Esophagus squamous epithelium (tissue), 4 donors: ENCODE results near the gene TBC1D17.

Experiments used
- CTCF ChIP-seq, 6 experiments: fragments of 450-650 bp in 4 of 6; fragments of 200-600 bp in 2 of 6; sonication (generic) in 2 of 6; IDR thresholded peaks; one replicate each; pipeline ENCODE4 v1.5.1; 2016 to 2019; ENCODE audit warnings: antibody characterized with exemption in 6 of 6, mild to moderate bottlenecking in 4 of 6, moderate library complexity in 4 of 6
- POLR2A ChIP-seq, 4 donors: fragments of 450-650 bp; IDR thresholded peaks; one replicate each; pipeline ENCODE4 v1.6.1; 2017; ENCODE audit warnings: antibody characterized with exemption in 4 of 4, mild to moderate bottlenecking in 4 of 4, moderate library complexity in 3 of 4

- TF ChIP-seq CTCF (IDR thresholded peaks at IDR 0.05), result no peak
- TF ChIP-seq POLR2A (IDR thresholded peaks at IDR 0.05), result no peak
Observed at GRCh38 chr19:49908480-49909420, 31.2 kb downstream of the TBC1D17 start.
